PC-9 (cell line): ENCODE results near the gene AMTN.

Experiments used
- EZH2 ChIP-seq: fragments of 200-600 bp; sonication (generic); IDR thresholded peaks from 2 replicates; pipeline ENCODE4 v1.8.0; 2017; ENCODE audit warnings: antibody characterized with exemption, low read depth
- TF ChIP-seq, protein P1 (sequence below): fragments of 200-600 bp; sonication (generic); conservative IDR thresholded peaks from 2 replicates; pipeline ENCODE4 v1.6.1; 2017; ENCODE audit warnings: mixed run types, antibody characterized with exemption, mild to moderate bottlenecking, moderate library complexity

DNA sequence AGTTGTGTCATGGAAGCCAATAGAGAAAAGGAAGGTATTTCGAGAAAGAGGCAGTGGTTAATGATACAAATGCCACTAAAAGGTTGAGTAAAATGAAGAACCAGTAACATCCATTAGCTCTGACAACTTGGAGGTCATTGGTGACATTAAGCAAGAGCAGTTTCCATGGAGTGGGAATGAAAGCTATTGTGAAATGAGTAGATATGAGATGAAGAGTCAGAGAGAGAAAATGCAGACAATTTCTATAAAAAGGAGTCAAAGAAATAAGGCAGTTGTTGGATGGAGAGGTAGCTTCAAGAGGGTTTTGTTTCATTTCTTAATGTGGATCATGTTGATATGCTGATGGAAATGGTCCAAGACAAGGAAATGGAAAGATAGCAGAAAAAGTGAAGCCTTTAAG lies 9.6 kb upstream of the AMTN start:
- TF ChIP-seq, protein P1, sequence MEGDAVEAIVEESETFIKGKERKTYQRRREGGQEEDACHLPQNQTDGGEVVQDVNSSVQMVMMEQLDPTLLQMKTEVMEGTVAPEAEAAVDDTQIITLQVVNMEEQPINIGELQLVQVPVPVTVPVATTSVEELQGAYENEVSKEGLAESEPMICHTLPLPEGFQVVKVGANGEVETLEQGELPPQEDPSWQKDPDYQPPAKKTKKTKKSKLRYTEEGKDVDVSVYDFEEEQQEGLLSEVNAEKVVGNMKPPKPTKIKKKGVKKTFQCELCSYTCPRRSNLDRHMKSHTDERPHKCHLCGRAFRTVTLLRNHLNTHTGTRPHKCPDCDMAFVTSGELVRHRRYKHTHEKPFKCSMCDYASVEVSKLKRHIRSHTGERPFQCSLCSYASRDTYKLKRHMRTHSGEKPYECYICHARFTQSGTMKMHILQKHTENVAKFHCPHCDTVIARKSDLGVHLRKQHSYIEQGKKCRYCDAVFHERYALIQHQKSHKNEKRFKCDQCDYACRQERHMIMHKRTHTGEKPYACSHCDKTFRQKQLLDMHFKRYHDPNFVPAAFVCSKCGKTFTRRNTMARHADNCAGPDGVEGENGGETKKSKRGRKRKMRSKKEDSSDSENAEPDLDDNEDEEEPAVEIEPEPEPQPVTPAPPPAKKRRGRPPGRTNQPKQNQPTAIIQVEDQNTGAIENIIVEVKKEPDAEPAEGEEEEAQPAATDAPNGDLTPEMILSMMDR, result no peak
- no peak for TF ChIP-seq EZH2
